DOHH2 (cell line): Measurements from ENCODE around the gene MZF1.
A peak's percentile ranks its signal among the peaks of the same experiment; 100 is the strongest.
"Not testable (repeated sequence)": the region's sequence is repeated elsewhere in the genome, so short reads cannot be mapped to it uniquely, and the experiment has no call there.

Experiments used
- H3F3A ChIP-seq: fragments of 200-600 bp; sonication (generic), shearing (Covaris generic); 2 replicates; pipeline ENCODE4 v1.6.0; 2016; ENCODE audit warnings: antibody characterized with exemption, mild to moderate bottlenecking; ENCODE audit not compliant: control insufficient read depth, insufficient read depth
- H3K27ac ChIP-seq: fragments of 200-600 bp; sonication (generic); 2 replicates; pipeline ENCODE4 v1.5.1; 2014; ENCODE audit warnings: low read depth, mild to moderate bottlenecking, low read length, moderate library complexity
- H3K27me3 ChIP-seq: fragments of 200-600 bp; sonication (generic); 2 replicates; pipeline ENCODE4 v1.6.1; 2014; ENCODE audit warnings: mild to moderate bottlenecking, low read length, mixed read lengths; ENCODE audit not compliant: control insufficient read depth
- H3K36me3 ChIP-seq: fragments of 200-600 bp; sonication (generic); 2 replicates; pipeline ENCODE4 v1.6.1; 2014; ENCODE audit warnings: mild to moderate bottlenecking, low read length, moderate library complexity, mixed read lengths; ENCODE audit not compliant: control insufficient read depth
- H3K4me1 ChIP-seq: fragments of 200-600 bp; sonication (generic); 2 replicates; pipeline ENCODE4 v1.6.1; 2014; ENCODE audit warnings: mild to moderate bottlenecking, low read length, mixed read lengths; ENCODE audit not compliant: control insufficient read depth
- H3K4me2 ChIP-seq: fragments of 200-600 bp; sonication (generic); 2 replicates; pipeline ENCODE4 v1.6.0; 2014; ENCODE audit warnings: mild to moderate bottlenecking, low read length, moderate library complexity
- H3K4me3 ChIP-seq: fragments of 200-600 bp; sonication (generic); 2 replicates; pipeline ENCODE4 v1.5.1; 2014; ENCODE audit warnings: mild to moderate bottlenecking, low read length, mixed read lengths
- H3K79me2 ChIP-seq: fragments of 200-600 bp; sonication (generic); 2 replicates; pipeline ENCODE4 v1.6.1; 2014; ENCODE audit warnings: mild to moderate bottlenecking, low read length, mixed read lengths; ENCODE audit not compliant: control insufficient read depth
- H3K9me2 ChIP-seq: fragments of 200-600 bp; sonication (generic); replicated peaks from 2 replicates; pipeline ENCODE4 v1.6.1; 2014; ENCODE audit warnings: mild to moderate bottlenecking, low read length, mixed read lengths; ENCODE audit not compliant: control insufficient read depth
- H3K9me3 ChIP-seq: fragments of 200-600 bp; sonication (generic); 2 replicates; pipeline ENCODE4 v1.6.1; 2014; ENCODE audit warnings: antibody characterized with exemption, low read length, mixed read lengths; ENCODE audit not compliant: control insufficient read depth, insufficient read depth
- H4K20me1 ChIP-seq: fragments of 200-600 bp; sonication (generic); 2 replicates; pipeline ENCODE4 v1.6.0; 2014; ENCODE audit warnings: low read depth, mild to moderate bottlenecking, antibody characterized with exemption, low read length, moderate library complexity; ENCODE audit not compliant: control insufficient read depth, insufficient read depth
- EZH2phosphoT487 ChIP-seq: fragments of 200-600 bp; sonication (generic); IDR thresholded peaks from 2 replicates; pipeline ENCODE4 v1.6.1; 2017; ENCODE audit warnings: borderline replicate concordance, mild to moderate bottlenecking, antibody characterized with exemption, low read length, moderate library complexity, mixed read lengths

The MZF1 gene

GRCh38 chr19:58544591-58545285 is 28.4 kb downstream of the MZF1 start:
- Histone ChIP-seq H3K27ac (peak overlapping the region; percentile 82), H3K4me3 (peak overlapping the region; percentile 94), H3K4me2 (peak overlapping the region; percentile 91), H3K79me2 (peaks cover 49% of the 10 kb centered on the region), H3K4me1 (peaks cover 27% of the 10 kb centered on the region), H3F3A (peaks cover 27% of the 10 kb centered on the region), H4K20me1 (peaks cover 26% of the 10 kb centered on the region), H3K36me3 (peaks cover 51% of the 10 kb centered on the region), H3K27me3 (no peaks in the 10 kb centered on the region), H3K9me3 (no peaks in the 10 kb centered on the region), H3K9me2 (no peaks in the 10 kb centered on the region)
- TF ChIP-seq EZH2phosphoT487: no peak

DNA sequence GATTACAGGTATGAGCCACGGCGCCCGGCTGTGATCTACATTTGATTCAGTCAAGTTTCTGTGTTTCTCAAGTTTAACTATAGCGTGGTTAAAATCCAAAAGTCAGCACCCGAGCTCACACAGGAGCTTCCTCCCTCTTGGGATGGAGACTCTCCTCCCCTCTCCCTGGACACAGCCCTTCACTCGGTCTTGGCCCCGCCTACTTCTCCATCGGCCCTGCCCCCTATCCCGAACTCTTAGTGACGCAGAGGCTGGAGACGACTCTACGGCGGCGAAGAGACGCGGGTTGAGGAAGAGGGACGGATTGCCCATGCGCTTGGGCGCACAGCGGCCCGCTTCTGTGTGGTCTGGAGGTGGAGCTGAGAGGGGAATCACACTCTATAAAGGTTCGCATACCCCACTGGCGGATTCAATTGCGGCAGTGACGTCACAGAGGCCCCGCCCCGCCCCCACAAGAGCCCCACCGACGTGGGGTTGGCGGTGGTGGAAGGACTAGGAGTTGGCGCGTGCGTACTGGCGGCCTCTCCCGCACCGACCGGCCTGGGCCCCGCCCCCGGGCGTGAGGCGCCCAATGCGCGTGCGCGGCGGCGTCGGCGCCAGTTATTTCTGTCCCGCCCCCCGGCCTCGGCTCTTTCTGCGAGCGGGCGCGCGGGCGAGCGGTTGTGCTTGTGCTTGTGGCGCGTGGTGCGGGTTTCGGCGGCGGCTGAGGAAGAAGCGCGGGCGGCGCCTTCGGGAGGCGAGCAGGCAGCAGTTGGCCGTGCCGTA is 29.1 kb downstream of the MZF1 start, which contains the start of gene TRIM28:
TSS of gene TRIM28 (plus strand) at position 239 of the 765 bp plus-strand sequence. CDS start 694 bp downstream, outside the sequence.
- peak within 1 kb of the TSS; percentile 91 for H3K4me2 ChIP-seq
- peaks cover 26% of the 10 kb centered on the region for H4K20me1 ChIP-seq
- H3K4me1 ChIP-seq: peaks cover 27% of the 10 kb centered on the region
- H3K36me3 ChIP-seq: peaks cover 43% of the 10 kb centered on the region
- H3K79me2 ChIP-seq: peaks cover 43% of the 10 kb centered on the region
- H3K27ac ChIP-seq: peak within 1 kb of the TSS; percentile 82
- TF ChIP-seq EZH2phosphoT487: no peak
- no peaks in the 10 kb centered on the region for H3K9me2 ChIP-seq
- H3F3A ChIP-seq: peaks cover 21% of the 10 kb centered on the region
- peaks cover 4% of the 10 kb centered on the region for H3K27me3 ChIP-seq
- no peaks in the 10 kb centered on the region for H3K9me3 ChIP-seq
- H3K4me3 ChIP-seq: peak within 1 kb of the TSS; percentile 94

- not testable (repeated sequence) for H3K27ac ChIP-seq, H3K9me2 ChIP-seq, H3K27me3 ChIP-seq, H3K9me3 ChIP-seq
- Histone ChIP-seq H3K4me1 (peaks cover 36% of the 10 kb centered on the region), H3F3A (peaks cover 17% of the 10 kb centered on the region), H3K4me3 (peak overlapping the region; percentile 81), H3K36me3 (peaks cover 31% of the 10 kb centered on the region), H3K4me2 (peak overlapping the region; percentile 82), H3K79me2 (peaks cover 33% of the 10 kb centered on the region), H4K20me1 (peaks cover 26% of the 10 kb centered on the region)
Observed at GRCh38 chr19:58542641-58543372, 30.3 kb downstream of the MZF1 start.

- not testable (repeated sequence) for H3K4me2 ChIP-seq, H3K27ac ChIP-seq, H4K20me1 ChIP-seq, H3F3A ChIP-seq, H3K9me3 ChIP-seq, H3K4me3 ChIP-seq, H3K27me3 ChIP-seq, H3K9me2 ChIP-seq, H3K79me2 ChIP-seq, H3K36me3 ChIP-seq
- H3K4me1 ChIP-seq: peaks cover 19% of the 10 kb centered on the region
Observed at GRCh38 chr19:58539169-58539559, 34.0 kb downstream of the MZF1 start.
